AG04450 (cell line): Measurements from ENCODE around the gene TCF7L1. TPM values are rescaled to one million over a fixed set of nuclear protein-coding genes. Genes with fewer than 3 reads are reported as not detected.

Experiments
- CTCF ChIA-PET: fragments of 300-600, 350-600 bp; formaldehyde crosslinking; extraction: SDS; loops from one replicate; lab custom pipeline; 2022; ENCODE audit warnings: antibody characterized with exemption, inconsistent platforms; lab: Charles Lee
- POLR2A ChIA-PET: fragments of 350-600 bp; formaldehyde crosslinking; extraction: SDS; loops from one replicate; lab custom pipeline; 2021; ENCODE audit warnings: antibody characterized with exemption, inconsistent platforms; lab: Yijun Ruan, JAX
- DNase-seq: peaks from one replicate; pipeline ENCODE4 v3.0.0-alpha.2; 2011; ENCODE audit warnings: low read depth, low spot score
- H3K27ac ChIP-seq: one replicate; pipeline ENCODE4 v1.5.1; 2012; ENCODE audit warnings: low read depth, low read length, control low read depth
- H3K27me3 ChIP-seq: one replicate; pipeline ENCODE4 v1.6.0; 2012; ENCODE audit warnings: low read length; ENCODE audit not compliant: control insufficient read depth, insufficient read depth
- H3K4me3 ChIP-seq: 2 replicates; pipeline ENCODE4 v1.5.1; 2011; ENCODE audit warnings: mild to moderate bottlenecking, low read depth, low read length, control low read depth
- H3K9me3 ChIP-seq: 2 replicates; pipeline ENCODE4 v1.5.1; 2012; ENCODE audit warnings: low read length; ENCODE audit not compliant: control insufficient read depth, insufficient read depth
- CTCF ChIP-seq: IDR thresholded peaks from 2 replicates; pipeline ENCODE4 v1.5.1; 2011; ENCODE audit warnings: low read depth, low read length, control low read depth, inconsistent platforms
- polyA plus RNA-seq: library from polyadenylated mRNA; depleted of rRNA; stranded (reverse); fragments of >200 nt; gene quantifications from 2 replicates; pipeline ENCODE4 v1.2.3, GENCODE V29; 2011

Gene TCF7L1
- polyA plus RNA-seq, 1 experiment: 2.7 TPM

GRCh38 chr2:85181844-85182456, 48.8 kb downstream of the TCF7L1 start:
- DNase-seq: no peak
- CTCF ChIA-PET: interaction anchor here (0.5 kb wide), 1 partner anchor 104 kb away, joined by 5 read pairs; no protein-coding TSS in a partner anchor
- POLR2A ChIA-PET: no interaction called here

GRCh38 chr2:85183076-85183475, 49.9 kb downstream of the TCF7L1 start:
- CTCF ChIA-PET: no interaction called here
- Histone ChIP-seq H3K27me3 (no peaks in the 10 kb centered on the region), H3K4me3 (no peak overlapping the region), H3K9me3 (no peaks in the 10 kb centered on the region), H3K27ac (no peak overlapping the region)
- TF ChIP-seq CTCF: no peak
- POLR2A ChIA-PET: no interaction called here
- no peak for DNase-seq

More at GRCh38 chr2:85181844-85182456, 48.8 kb downstream of the TCF7L1 start:
- Histone ChIP-seq H3K27ac (no peak overlapping the region), H3K27me3 (no peaks in the 10 kb centered on the region), H3K9me3 (no peaks in the 10 kb centered on the region), H3K4me3 (no peak overlapping the region)
- TF ChIP-seq CTCF: no peak

GRCh38 chr2:85183479-85183878, 50.3 kb downstream of the TCF7L1 start:
- Histone ChIP-seq H3K27ac (no peak overlapping the region), H3K9me3 (no peaks in the 10 kb centered on the region), H3K4me3 (no peak overlapping the region), H3K27me3 (no peaks in the 10 kb centered on the region)
- no peak for TF ChIP-seq CTCF
- ChIA-PET POLR2A (no interaction called here), CTCF (no interaction called here)
- DNase-seq: peak; percentile 30

- POLR2A ChIA-PET: no interaction called here
- Histone ChIP-seq H3K27me3 (no peaks in the 10 kb centered on the region), H3K27ac (no peak overlapping the region), H3K4me3 (no peak overlapping the region), H3K9me3 (no peaks in the 10 kb centered on the region)
- DNase-seq: no peak
- CTCF ChIA-PET: interaction anchor here (0.7 to 1.4 kb wide), 2 partner anchors 15 to 52 kb away, joined by 3 read pairs; no protein-coding TSS in a partner anchor
- no peak for TF ChIP-seq CTCF
Observed at GRCh38 chr2:85184231-85184630, 51.0 kb downstream of the TCF7L1 start.

- ChIA-PET CTCF (interaction anchor here (0.6 to 1.4 kb wide), 4 partner anchors 9 to 53 kb away, joined by 3 to 5 read pairs (median 4); no protein-coding TSS in a partner anchor), POLR2A (no interaction called here)
- no peak for TF ChIP-seq CTCF
- Histone ChIP-seq H3K4me3 (no peak overlapping the region), H3K27ac (no peak overlapping the region), H3K27me3 (no peaks in the 10 kb centered on the region), H3K9me3 (no peaks in the 10 kb centered on the region)
- DNase-seq: no peak
Observed at GRCh38 chr2:85184990-85185389, 51.8 kb downstream of the TCF7L1 start.
